SK-N-MC (cell line): ENCODE results near the gene DDX51.

Experiments
- DNase-seq: peaks from one replicate; pipeline ENCODE4 v3.0.0-alpha.2; 2011; ENCODE audit warnings: low read depth, low spot score
- H3K27ac ChIP-seq: fragments of 200-600 bp; sonication (generic); 2 replicates; pipeline ENCODE4 v1.5.1; 2016; ENCODE audit warnings: mixed run types
- H3K36me3 ChIP-seq: fragments of 200-600 bp; sonication (generic); 2 replicates; pipeline ENCODE4 v1.6.1; 2017; ENCODE audit warnings: antibody characterized with exemption, low read length, mixed read lengths; ENCODE audit not compliant: insufficient read depth
- H3K4me3 ChIP-seq: fragments of 200-600 bp; sonication (generic); 2 replicates; pipeline ENCODE4 v1.5.1; 2016
- H3K9ac ChIP-seq: fragments of 200-600 bp; sonication (generic); 2 replicates; pipeline ENCODE4 v1.8.0; 2017; ENCODE audit warnings: mixed run types, mixed read lengths; ENCODE audit not compliant: insufficient read length
- H3K9me3 ChIP-seq: fragments of 200-600 bp; sonication (generic); 2 replicates; pipeline ENCODE4 v1.6.1; 2017; ENCODE audit warnings: low read depth, mild to moderate bottlenecking, antibody characterized with exemption, low read length, moderate library complexity, mixed read lengths
- EZH2 ChIP-seq: fragments of 200-600 bp; sonication (generic); IDR thresholded peaks from one replicate; pipeline ENCODE4 v1.6.1; 2017; ENCODE audit warnings: antibody characterized with exemption
- FOXP2 ChIP-seq: optimal IDR thresholded peaks from 2 replicates; pipeline ENCODE3; 2011; ENCODE audit warnings: mild to moderate bottlenecking, moderate library complexity; ENCODE audit not compliant: insufficient read depth; ENCODE audit errors: extremely low read length, control extremely low read depth
- POLR2AphosphoS5 ChIP-seq: IDR thresholded peaks from 2 replicates; pipeline ENCODE4 v1.6.1; 2012; ENCODE audit warnings: mild to moderate bottlenecking, low read depth, low read length, borderline replicate concordance

The DDX51 gene

DNA sequence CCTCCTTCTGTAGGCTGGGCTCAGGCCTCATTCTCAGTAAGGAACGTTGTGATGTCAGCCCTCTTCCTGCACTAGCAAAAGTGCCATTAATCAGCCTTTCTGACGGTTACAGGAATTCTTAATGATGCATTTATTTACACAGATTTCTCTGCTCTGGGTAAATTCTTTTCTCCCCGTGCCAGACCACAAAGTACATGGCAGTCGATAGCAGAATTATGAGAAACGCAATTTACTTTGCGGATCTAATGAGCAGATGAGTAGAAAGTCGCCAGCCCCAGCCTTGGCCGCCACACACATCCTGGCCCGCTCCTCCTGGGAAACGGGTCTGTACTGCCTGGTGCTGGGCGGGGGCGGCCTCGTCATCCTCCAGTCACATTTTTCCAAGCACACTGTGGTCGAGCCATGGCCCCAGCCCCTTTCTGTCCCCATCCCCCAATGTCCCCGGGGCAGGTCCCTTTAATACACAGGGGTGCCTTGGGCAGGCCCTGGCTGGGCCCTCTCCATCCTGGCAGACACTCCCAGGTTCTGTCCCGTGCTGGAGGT, 26.0 kb upstream of the DDX51 start:
- no peak overlapping the region for H3K9ac ChIP-seq
- TF ChIP-seq POLR2AphosphoS5 = no peak
- no peak for TF ChIP-seq EZH2
- peak; percentile 87 for TF ChIP-seq FOXP2
- H3K4me3 ChIP-seq = peak overlapping the region; percentile 61
- peak overlapping the region; percentile 85 for H3K27ac ChIP-seq
- no peaks in the 10 kb centered on the region for H3K36me3 ChIP-seq
- H3K9me3 ChIP-seq = no peaks in the 10 kb centered on the region
- DNase-seq = peak; percentile 78

- Histone ChIP-seq H3K9ac (no peak overlapping the region), H3K36me3 (no peaks in the 10 kb centered on the region), H3K9me3 (no peaks in the 10 kb centered on the region), H3K27ac (0 out of 2 replicates have a peak overlapping the region, but pooled peaks have one; percentile 85), H3K4me3 (no peak overlapping the region)
- TF ChIP-seq POLR2AphosphoS5 = no peak
- TF ChIP-seq EZH2 = no peak
- no peak for TF ChIP-seq FOXP2
- no peak for DNase-seq
Measured at GRCh38 chr12:132169376-132169775, 25.3 kb upstream of the DDX51 start.

GRCh38 chr12:132168311-132169031, 24.4 kb upstream of the DDX51 start:
- TF ChIP-seq EZH2 (no peak), POLR2AphosphoS5 (no peak), FOXP2 (no peak)
- Histone ChIP-seq H3K9ac (no peak overlapping the region), H3K36me3 (no peaks in the 10 kb centered on the region), H3K27ac (no peak overlapping the region), H3K9me3 (no peaks in the 10 kb centered on the region), H3K4me3 (no peak overlapping the region)
- no peak for DNase-seq

GRCh38 chr12:132167611-132168310, 23.6 kb upstream of the DDX51 start:
- H3K9ac ChIP-seq = no peak overlapping the region
- H3K4me3 ChIP-seq = no peak overlapping the region
- TF ChIP-seq FOXP2 (no peak), POLR2AphosphoS5 (no peak), EZH2 (no peak)
- no peak for DNase-seq
- no peaks in the 10 kb centered on the region for H3K36me3 ChIP-seq
- H3K27ac ChIP-seq = no peak overlapping the region
- H3K9me3 ChIP-seq = no peaks in the 10 kb centered on the region

DNA sequence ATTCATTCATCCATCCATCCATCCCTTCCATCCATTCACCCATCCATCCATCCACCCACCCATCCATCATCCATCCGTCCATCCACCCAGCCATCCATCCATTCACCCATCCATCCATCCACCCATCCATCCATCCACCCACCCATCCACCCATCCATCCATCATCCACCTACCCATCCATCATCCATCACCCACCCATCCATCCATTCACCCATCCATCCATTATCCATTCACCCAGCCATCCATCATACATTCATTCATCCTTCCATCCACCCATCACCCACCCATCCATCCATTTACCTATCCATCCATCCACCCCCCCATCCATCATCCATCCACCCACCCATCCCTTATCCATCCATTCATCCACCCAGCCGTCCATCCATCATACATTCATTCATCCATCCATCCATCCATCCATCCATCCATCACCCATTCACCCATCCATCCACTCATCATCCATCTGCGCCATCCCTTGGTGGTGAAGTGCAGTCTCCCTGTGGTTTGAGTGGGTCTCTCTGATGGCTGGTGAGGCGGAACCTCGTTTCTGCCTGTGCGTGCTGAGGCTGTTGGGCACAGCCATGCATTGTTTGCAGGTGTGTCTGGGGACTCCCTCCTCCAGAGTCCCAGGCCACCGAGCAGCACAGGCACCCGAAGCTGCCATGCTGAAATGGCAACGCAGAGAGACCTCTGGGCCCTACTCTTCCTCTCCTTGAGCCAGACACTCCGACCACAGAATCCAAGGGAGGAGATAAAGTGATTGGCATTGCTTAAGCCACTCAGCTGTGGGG, 22.9 kb upstream of the DDX51 start:
- no peak overlapping the region for H3K4me3 ChIP-seq

GRCh38 chr12:132166093-132166492, 22.0 kb upstream of the DDX51 start:
- no peaks in the 10 kb centered on the region for H3K36me3 ChIP-seq
- H3K9ac ChIP-seq = no peak overlapping the region
- TF ChIP-seq POLR2AphosphoS5 (no peak), FOXP2 (no peak), EZH2 (no peak)
- no peak overlapping the region for H3K4me3 ChIP-seq
- H3K9me3 ChIP-seq = no peaks in the 10 kb centered on the region
- no peak overlapping the region for H3K27ac ChIP-seq
- DNase-seq = no peak

More for the DNA sequence above, 22.9 kb upstream of the DDX51 start:
- no peak overlapping the region for H3K27ac ChIP-seq
- no peak for DNase-seq
- no peak overlapping the region for H3K9ac ChIP-seq
- TF ChIP-seq POLR2AphosphoS5 = no peak
- no peak for TF ChIP-seq FOXP2
- no peak for TF ChIP-seq EZH2
- no peaks in the 10 kb centered on the region for H3K9me3 ChIP-seq
- no peaks in the 10 kb centered on the region for H3K36me3 ChIP-seq

GRCh38 chr12:132165584-132165983, 21.5 kb upstream of the DDX51 start:
- no peak overlapping the region for H3K27ac ChIP-seq
- DNase-seq = no peak
- H3K36me3 ChIP-seq = no peaks in the 10 kb centered on the region
- H3K9me3 ChIP-seq = no peaks in the 10 kb centered on the region
- no peak overlapping the region for H3K9ac ChIP-seq
- TF ChIP-seq POLR2AphosphoS5 (no peak), FOXP2 (no peak), EZH2 (no peak)
- no peak overlapping the region for H3K4me3 ChIP-seq

DNA sequence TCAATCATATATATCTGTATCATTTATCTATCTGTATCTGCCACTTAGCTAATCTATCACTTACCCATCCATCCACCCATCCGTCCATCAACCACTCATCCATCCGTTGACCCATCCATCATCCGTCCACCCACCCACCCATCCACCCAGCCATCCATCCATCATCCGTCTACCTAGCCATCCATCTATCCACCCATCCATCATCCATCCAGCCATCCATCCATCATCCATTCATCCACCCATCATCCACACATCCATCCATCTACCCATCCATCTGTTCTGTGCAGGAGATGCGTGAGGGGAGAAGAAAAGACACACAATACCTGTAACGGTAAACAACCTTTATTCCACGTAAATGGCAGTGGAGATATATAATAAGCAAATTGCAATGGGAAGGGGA, 20.3 kb upstream of the DDX51 start:
- H3K9ac ChIP-seq = no peak overlapping the region
- no peak for DNase-seq
- H3K9me3 ChIP-seq = no peaks in the 10 kb centered on the region
- TF ChIP-seq FOXP2 = no peak
- no peak for TF ChIP-seq EZH2
- no peak for TF ChIP-seq POLR2AphosphoS5
- no peak overlapping the region for H3K4me3 ChIP-seq
- no peak overlapping the region for H3K27ac ChIP-seq
- no peaks in the 10 kb centered on the region for H3K36me3 ChIP-seq
